Measurements from ENCODE around the gene KIF16B.

The KIF16B gene

DNA sequence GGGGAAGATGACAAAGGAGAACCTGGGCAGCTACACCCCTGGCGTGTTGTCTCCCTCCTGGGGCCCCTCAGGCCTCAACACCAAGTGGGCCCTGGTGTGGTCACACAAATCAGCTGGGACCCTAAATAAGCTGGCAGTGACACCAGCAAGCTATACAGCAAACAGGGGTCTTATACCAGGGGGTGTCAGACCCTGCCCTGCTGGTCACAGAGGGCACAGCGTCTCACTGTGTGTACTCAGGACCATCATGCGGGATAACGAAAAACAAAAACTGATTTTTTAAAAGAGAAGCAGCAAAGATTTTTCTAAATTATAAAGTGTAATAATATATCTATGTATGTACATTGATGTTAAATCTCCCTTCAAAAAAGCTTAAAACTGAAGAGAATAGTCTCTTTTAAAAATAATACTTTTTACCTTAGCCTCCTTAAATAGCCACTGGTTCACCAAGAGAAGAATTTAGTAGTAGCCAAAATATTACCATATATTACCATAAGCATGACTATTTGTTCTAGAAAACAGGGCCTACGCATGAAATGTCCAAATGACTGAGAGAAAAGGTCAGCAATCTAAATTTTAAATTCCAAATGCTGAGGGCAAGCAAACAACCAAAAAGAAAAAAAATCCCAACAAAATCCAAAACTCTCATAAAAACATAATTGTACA, 220.4 kb downstream of the KIF16B start:
- TF ChIP-seq, protein P1, sequence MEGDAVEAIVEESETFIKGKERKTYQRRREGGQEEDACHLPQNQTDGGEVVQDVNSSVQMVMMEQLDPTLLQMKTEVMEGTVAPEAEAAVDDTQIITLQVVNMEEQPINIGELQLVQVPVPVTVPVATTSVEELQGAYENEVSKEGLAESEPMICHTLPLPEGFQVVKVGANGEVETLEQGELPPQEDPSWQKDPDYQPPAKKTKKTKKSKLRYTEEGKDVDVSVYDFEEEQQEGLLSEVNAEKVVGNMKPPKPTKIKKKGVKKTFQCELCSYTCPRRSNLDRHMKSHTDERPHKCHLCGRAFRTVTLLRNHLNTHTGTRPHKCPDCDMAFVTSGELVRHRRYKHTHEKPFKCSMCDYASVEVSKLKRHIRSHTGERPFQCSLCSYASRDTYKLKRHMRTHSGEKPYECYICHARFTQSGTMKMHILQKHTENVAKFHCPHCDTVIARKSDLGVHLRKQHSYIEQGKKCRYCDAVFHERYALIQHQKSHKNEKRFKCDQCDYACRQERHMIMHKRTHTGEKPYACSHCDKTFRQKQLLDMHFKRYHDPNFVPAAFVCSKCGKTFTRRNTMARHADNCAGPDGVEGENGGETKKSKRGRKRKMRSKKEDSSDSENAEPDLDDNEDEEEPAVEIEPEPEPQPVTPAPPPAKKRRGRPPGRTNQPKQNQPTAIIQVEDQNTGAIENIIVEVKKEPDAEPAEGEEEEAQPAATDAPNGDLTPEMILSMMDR (conservative IDR thresholded peaks at IDR 0.05), result no peak
- TF ChIP-seq ZFX (IDR thresholded peaks at IDR 0.05), result no peak
- no peak overlapping the region for H3K27ac ChIP-seq

DNA sequence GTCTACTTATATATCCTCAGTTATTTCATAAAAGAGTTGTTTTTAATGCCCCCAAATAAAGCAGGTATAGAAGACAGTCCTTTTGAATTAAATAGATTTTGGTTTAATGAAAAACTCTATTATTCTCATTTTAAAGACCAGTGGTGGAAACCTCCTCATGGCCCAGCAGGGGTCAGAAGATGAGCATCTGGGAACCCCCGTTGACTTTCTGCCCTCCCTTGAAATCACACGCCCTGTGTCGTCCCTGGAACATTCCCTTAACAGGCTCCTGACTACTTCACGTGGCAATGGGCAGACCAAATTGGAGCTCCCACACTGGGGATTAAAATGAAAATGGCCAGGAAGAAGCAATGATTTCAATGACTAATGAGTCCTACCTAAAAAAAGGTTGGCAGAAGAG, 220.9 kb downstream of the KIF16B start:
- no peak for TF ChIP-seq ZFX (IDR thresholded peaks at IDR 0.05)
- TF ChIP-seq, protein P1 (conservative IDR thresholded peaks at IDR 0.05), result no peak
- no peak overlapping the region for H3K27ac ChIP-seq

DNA sequence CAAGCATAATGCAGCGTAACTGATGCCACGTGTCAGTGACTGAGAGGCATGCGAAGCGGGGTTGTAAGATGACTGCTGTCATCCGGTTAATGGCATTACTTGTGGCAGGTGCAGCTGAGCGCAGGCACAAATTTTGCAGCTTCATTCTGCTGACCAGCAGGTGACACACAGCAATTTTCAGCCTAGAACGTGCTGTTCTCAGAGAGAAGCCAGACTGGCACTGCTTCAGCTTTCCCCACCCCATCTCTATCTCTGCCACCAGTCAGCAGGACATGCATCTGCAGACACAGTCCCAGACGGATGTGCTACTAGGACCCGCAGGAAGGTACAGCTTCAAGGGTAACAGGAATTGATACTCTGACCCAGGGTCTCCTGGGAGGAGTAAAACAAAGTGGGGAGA, 221.8 kb downstream of the KIF16B start:
- no peak overlapping the region for H3K27ac ChIP-seq
- TF ChIP-seq, protein P1 (conservative IDR thresholded peaks at IDR 0.05), result no peak
- no peak for TF ChIP-seq ZFX (IDR thresholded peaks at IDR 0.05)

DNA sequence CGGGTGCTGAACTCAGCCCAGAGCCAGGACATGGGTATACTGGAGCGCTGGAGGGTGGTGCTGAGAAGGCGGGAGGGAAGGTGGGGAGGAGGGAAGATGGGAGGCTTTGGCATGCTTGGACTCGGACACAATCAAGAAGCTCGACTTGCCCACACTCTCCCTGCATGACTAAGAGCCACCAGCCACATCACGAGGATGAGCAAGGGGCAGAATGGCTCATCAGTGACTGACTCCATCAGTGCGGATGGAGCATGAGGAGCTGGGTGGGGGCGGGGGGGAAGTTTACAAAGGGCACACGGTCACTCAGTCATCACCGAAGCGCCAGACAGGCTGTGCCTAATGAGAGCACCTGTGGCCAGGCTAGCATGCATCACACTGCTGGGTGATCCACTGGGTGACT, 222.8 kb downstream of the KIF16B start:
- TF ChIP-seq ZFX (IDR thresholded peaks at IDR 0.05), result no peak
- H3K27ac ChIP-seq, result no peak overlapping the region

DNA sequence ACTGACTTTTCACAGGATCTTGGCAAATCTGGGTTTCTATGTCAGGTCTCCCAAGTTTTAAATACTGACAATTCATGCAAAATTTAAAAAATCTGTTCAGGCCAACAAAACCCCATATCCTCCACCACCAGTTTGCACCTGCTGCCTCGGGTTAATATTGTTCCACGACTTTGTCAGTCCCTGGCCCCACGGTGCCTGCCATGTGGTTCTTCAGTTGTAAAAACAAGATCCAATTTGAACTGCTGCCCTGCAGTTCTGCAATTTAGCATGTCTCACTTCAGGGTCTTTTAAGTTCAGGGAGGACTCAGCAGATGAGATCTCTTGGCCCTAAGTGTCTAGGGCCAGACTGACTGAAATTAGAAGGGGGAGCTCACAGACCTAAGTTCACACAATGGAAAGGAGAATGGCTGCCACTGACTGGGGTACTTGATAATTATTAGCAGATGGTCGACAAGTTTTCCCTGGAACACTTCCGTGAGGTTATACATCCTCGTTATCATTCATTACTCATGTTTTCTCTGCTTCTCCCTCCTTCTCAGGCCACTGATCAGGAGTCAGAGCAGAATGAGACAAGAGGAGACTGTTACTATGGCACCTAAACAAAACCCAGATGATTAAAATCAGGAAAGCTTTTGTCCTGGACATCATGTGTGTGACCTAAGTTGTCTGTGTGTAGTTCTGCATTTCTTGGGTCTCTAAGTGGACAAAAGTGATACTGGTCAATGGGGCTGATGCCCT, 223.6 kb downstream of the KIF16B start:
- H3K27ac ChIP-seq, result no peak overlapping the region
- no peak for TF ChIP-seq ZFX (IDR thresholded peaks at IDR 0.05)
- TF ChIP-seq, protein P1 (conservative IDR thresholded peaks at IDR 0.05), result no peak

DNA sequence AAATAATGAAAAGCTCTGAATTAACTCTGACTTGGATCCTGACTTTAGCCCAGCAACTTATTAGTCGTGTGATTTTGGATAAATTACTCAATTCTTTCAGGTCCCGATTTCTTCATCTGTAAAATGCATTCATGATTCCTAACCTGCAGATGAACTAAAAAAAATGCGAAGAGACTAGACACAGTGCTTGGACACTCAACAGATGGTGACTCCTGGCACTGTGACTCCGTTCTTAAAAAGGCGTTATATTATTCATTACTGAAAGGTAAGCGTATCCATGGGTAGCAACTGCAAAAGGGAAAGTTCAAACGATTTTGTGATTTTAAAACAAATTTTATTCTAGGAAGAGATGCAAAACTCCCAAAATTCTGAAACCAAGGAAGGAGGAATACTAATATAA, 226.3 kb downstream of the KIF16B start:
- H3K27ac ChIP-seq, result no peak overlapping the region
- no peak for TF ChIP-seq ZFX (IDR thresholded peaks at IDR 0.05)
- TF ChIP-seq, protein P1 (conservative IDR thresholded peaks at IDR 0.05), result no peak

DNA sequence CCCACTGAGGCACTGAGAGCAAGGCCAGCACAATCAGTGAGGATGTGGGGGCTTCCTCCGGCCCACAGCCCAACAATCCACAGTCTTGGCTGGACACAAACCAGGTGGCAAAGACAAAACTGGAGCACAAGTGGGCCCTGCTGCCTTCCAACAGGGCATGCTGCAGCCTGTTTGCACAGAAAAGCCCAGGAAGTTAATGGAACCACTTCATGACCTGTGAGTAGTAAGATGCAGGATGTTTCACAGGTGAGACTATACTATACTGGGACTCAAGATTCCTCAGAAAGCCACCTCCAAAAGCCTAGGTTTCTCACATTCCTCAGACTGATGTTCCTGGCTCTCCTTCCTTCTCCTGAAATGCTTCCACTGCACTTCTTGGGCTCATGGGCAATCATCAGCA, 235.5 kb downstream of the KIF16B start:
- TF ChIP-seq, protein P1 (conservative IDR thresholded peaks at IDR 0.05), result no peak
- TF ChIP-seq ZFX (IDR thresholded peaks at IDR 0.05), result no peak

More for the DNA sequence above, 235.5 kb downstream of the KIF16B start:
- no peak overlapping the region for H3K27ac ChIP-seq

All from C4-2B (cell line).